Stimulated activated CD4-positive, alpha-beta T cell treated with anti-CD3 and anti-CD28 coated beads, Interleukin-15, amount 100 ng/mL, for 1 hour (primary cell): ENCODE data around the gene ZCCHC14.

Experiments
- DNase-seq, 2 donors: peaks; one replicate each; pipeline ENCODE4 v3.0.0-alpha.2; 2020; ENCODE audit warnings: low read depth in 1 of 2, low spot score in 1 of 2

The ZCCHC14 gene

GRCh38 chr16:87435372-87436224, 57.2 kb downstream of the ZCCHC14 start:
- no peak for DNase-seq

GRCh38 chr16:87434146-87434667, 58.6 kb downstream of the ZCCHC14 start:
- DNase-seq: no peak

- no peak for DNase-seq
Observed at GRCh38 chr16:87432330-87432915, 60.4 kb downstream of the ZCCHC14 start.

GRCh38 chr16:87431926-87432325, 60.9 kb downstream of the ZCCHC14 start:
- DNase-seq: no peak

GRCh38 chr16:87426423-87427215, 66.2 kb downstream of the ZCCHC14 start:
- DNase-seq: no peak

GRCh38 chr16:87425941-87426340, 66.9 kb downstream of the ZCCHC14 start:
- no peak for DNase-seq

GRCh38 chr16:87424266-87424665, 68.6 kb downstream of the ZCCHC14 start:
- no peak for DNase-seq

- DNase-seq: no peak
Observed at GRCh38 chr16:87423429-87423828, 69.4 kb downstream of the ZCCHC14 start.

- DNase-seq: no peak
Observed at GRCh38 chr16:87422106-87422505, 70.7 kb downstream of the ZCCHC14 start.

GRCh38 chr16:87421003-87421912, 71.6 kb downstream of the ZCCHC14 start:
- DNase-seq: no peak

GRCh38 chr16:87420026-87421002, 72.5 kb downstream of the ZCCHC14 start:
- DNase-seq: no peak

- DNase-seq: no peak
Observed at GRCh38 chr16:87418644-87419043, 74.2 kb downstream of the ZCCHC14 start.

- DNase-seq: no peak
Observed at GRCh38 chr16:87418216-87418615, 74.6 kb downstream of the ZCCHC14 start.

GRCh38 chr16:87417528-87417910, 75.3 kb downstream of the ZCCHC14 start:
- no peak for DNase-seq

GRCh38 chr16:87416826-87417527, 75.8 kb downstream of the ZCCHC14 start:
- no peak for DNase-seq

GRCh38 chr16:87415441-87415840, 77.4 kb downstream of the ZCCHC14 start:
- no peak for DNase-seq

GRCh38 chr16:87414251-87414680, 78.6 kb downstream of the ZCCHC14 start:
- no peak for DNase-seq

GRCh38 chr16:87412996-87413421, 79.8 kb downstream of the ZCCHC14 start:
- DNase-seq: no peak
